H1 (cell line): ENCODE results near the gene SUPT4H1.

ENCODE experiments used
- ATF2 ChIP-seq: IDR thresholded peaks from 2 replicates; pipeline ENCODE4 v1.6.1; 2012; ENCODE audit warnings: low read length, inconsistent platforms
- CEBPB ChIP-seq: IDR thresholded peaks from 2 replicates; pipeline ENCODE4 v1.6.1; 2012; ENCODE audit warnings: low read depth, low read length
- CTCF ChIP-seq, 3 experiments: IDR thresholded peaks; 1 replicate in 2 of 3; 2 replicates in 1 of 3; pipeline versions ENCODE4 v1.5.1 to v1.6.1; 2011; ENCODE audit warnings: low read length in 3 of 3, mild to moderate bottlenecking in 3 of 3, inconsistent platforms in 2 of 3, low read depth in 1 of 3, moderate library complexity in 1 of 3; ENCODE audit not compliant: insufficient read depth in 1 of 3; ENCODE audit errors: control extremely low read depth in 1 of 3
- EP300 ChIP-seq, 2 experiments: IDR thresholded peaks; 1 replicate in 1 of 2; 2 replicates in 1 of 2; pipeline ENCODE4 v1.6.1; 2011 to 2012; ENCODE audit warnings: low read depth in 2 of 2, low read length in 2 of 2, mild to moderate bottlenecking in 2 of 2, borderline replicate concordance in 1 of 2, inconsistent platforms in 1 of 2, moderate library complexity in 1 of 2
- EZH2 ChIP-seq: fragments of 200-600 bp; sonication (generic); IDR thresholded peaks from 2 replicates; pipeline ENCODE4 v1.7.1; 2012; ENCODE audit warnings: low read depth, mild to moderate bottlenecking, moderate library complexity, low read length, inconsistent platforms; ENCODE audit not compliant: severe bottlenecking
- MAX ChIP-seq: IDR thresholded peaks from 2 replicates; pipeline ENCODE4 v1.6.1; 2012; ENCODE audit warnings: inconsistent platforms
- POLR2A ChIP-seq, 2 experiments: IDR thresholded peaks; 1 replicate in 1 of 2; 2 replicates in 1 of 2; pipeline ENCODE4 v1.6.1; 2011; ENCODE audit warnings: low read depth in 2 of 2, low read length in 2 of 2, mild to moderate bottlenecking in 2 of 2; ENCODE audit errors: control extremely low read depth in 1 of 2
- SP1 ChIP-seq: IDR thresholded peaks from 2 replicates; pipeline ENCODE4 v1.6.1; 2011; ENCODE audit warnings: low read depth, low read length
- TAF1 ChIP-seq: IDR thresholded peaks from 2 replicates; pipeline ENCODE4 v1.6.1; 2011; ENCODE audit warnings: mild to moderate bottlenecking, low read depth, low read length
- ZNF274 ChIP-seq: IDR thresholded peaks from 2 replicates; pipeline ENCODE4 v1.7.0; 2012; ENCODE audit warnings: low read length, borderline replicate concordance; ENCODE audit errors: extremely low read depth
- TF ChIP-seq, protein P1 (sequence below): IDR thresholded peaks from 2 replicates; pipeline ENCODE4 v1.6.1; 2012; ENCODE audit warnings: inconsistent platforms
- TF ChIP-seq, protein P2 (sequence below): IDR thresholded peaks from 2 replicates; pipeline ENCODE4 v1.6.1; 2011; ENCODE audit warnings: low read depth, mild to moderate bottlenecking, low read length; ENCODE audit not compliant: insufficient read depth

- no peak for TF ChIP-seq TAF1
- TF ChIP-seq, protein P1, sequence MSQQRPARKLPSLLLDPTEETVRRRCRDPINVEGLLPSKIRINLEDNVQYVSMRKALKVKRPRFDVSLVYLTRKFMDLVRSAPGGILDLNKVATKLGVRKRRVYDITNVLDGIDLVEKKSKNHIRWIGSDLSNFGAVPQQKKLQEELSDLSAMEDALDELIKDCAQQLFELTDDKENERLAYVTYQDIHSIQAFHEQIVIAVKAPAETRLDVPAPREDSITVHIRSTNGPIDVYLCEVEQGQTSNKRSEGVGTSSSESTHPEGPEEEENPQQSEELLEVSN, result no peak
- TF ChIP-seq CTCF (IDR thresholded peaks at IDR 0.05; ENCODE audit: control extremely low read depth in 1 of 3, insufficient read depth in 1 of 3, low read depth in 1 of 3, low read length in 3 of 3), result no peak
- TF ChIP-seq MAX, result no peak
- no peak for TF ChIP-seq EZH2
- TF ChIP-seq ATF2, result no peak
- TF ChIP-seq EP300 (IDR thresholded peaks at IDR 0.05; ENCODE audit: borderline replicate concordance in 1 of 2, low read depth in 2 of 2, low read length in 2 of 2), result no peak
- no peak for TF ChIP-seq ZNF274
- TF ChIP-seq POLR2A (IDR thresholded peaks at IDR 0.05; ENCODE audit: control extremely low read depth in 1 of 2, low read depth in 2 of 2, low read length in 2 of 2), result no peak
- TF ChIP-seq, protein P2, sequence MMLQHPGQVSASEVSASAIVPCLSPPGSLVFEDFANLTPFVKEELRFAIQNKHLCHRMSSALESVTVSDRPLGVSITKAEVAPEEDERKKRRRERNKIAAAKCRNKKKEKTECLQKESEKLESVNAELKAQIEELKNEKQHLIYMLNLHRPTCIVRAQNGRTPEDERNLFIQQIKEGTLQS, result no peak
- TF ChIP-seq CEBPB, result no peak
- TF ChIP-seq SP1, result no peak
Measured at GRCh38 chr17:58301504-58302150, 50.4 kb downstream of the SUPT4H1 start.
